ENCODE measurements around the gene RPL19. TPM values are rescaled to one million over a fixed set of nuclear protein-coding genes. Genes with fewer than 3 reads are reported as not detected.

Gene RPL19
- total and polyA plus RNA-seq, 2 experiments from 2014 or later = 806 to 1,924 TPM

DNA sequence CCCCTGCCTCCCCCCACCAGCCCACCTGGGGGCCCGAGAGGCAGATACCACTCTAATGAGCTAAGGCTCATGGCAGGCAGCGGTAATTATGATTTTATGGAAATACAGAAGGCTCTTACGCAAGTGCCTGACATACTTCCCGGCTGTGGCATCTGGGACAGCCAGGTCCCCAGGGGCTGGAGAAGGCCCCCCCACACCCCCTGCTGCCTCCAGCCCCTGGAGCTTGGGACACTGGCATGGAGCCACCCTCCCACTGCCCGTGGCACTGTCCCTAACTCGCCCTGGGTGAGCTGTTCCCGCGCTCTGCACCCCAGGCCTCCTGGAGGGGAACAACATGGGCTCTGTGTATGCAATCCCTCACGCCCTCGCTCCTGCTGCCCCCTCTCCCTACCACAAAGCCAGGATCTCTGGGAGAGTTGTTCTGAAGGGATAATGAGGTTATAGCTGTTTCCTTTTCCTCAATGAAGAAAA is 31.0 kb downstream of the RPL19 start:
- Histone ChIP-seq H3K36me3 (replicated peaks; ENCODE audit: insufficient read depth, low read depth) (no peaks in the 10 kb centered on the region), H3K4me2 (no peak overlapping the region), H4K20me1 (ENCODE audit: insufficient read depth, poor library complexity, severe bottlenecking) (no peaks in the 10 kb centered on the region), H3K4me1 (ENCODE audit: insufficient read depth) (no peaks in the 10 kb centered on the region), H3K9me2 (replicated peaks; ENCODE audit: insufficient read depth) (no peaks in the 10 kb centered on the region), H2AFZ (no peak overlapping the region), H3K27me3 (peaks cover 19% of the 10 kb centered on the region), H3K79me2 (no peaks in the 10 kb centered on the region), H3K27ac (no peak overlapping the region), H3K9me3 (ENCODE audit: low read depth) (no peaks in the 10 kb centered on the region), H3K4me3 (no peak overlapping the region)
- 59% methylated on average over 9 of the region's 10 CpGs for WGBS (ENCODE audit: low lambda C conversion rate, missing lambda C conversion rate)
- peak; percentile 3 for DNase-seq (ENCODE audit: low spot score)
- TF ChIP-seq, protein P1, sequence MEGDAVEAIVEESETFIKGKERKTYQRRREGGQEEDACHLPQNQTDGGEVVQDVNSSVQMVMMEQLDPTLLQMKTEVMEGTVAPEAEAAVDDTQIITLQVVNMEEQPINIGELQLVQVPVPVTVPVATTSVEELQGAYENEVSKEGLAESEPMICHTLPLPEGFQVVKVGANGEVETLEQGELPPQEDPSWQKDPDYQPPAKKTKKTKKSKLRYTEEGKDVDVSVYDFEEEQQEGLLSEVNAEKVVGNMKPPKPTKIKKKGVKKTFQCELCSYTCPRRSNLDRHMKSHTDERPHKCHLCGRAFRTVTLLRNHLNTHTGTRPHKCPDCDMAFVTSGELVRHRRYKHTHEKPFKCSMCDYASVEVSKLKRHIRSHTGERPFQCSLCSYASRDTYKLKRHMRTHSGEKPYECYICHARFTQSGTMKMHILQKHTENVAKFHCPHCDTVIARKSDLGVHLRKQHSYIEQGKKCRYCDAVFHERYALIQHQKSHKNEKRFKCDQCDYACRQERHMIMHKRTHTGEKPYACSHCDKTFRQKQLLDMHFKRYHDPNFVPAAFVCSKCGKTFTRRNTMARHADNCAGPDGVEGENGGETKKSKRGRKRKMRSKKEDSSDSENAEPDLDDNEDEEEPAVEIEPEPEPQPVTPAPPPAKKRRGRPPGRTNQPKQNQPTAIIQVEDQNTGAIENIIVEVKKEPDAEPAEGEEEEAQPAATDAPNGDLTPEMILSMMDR (IDR thresholded peaks at IDR 0.05; ENCODE audit: poor library complexity) = no peak
- TF ChIP-seq EZH2 (IDR thresholded peaks at IDR 0.05; ENCODE audit: borderline replicate concordance) = no peak
- TF ChIP-seq EZH2phosphoT487 (IDR thresholded peaks at IDR 0.05; ENCODE audit: low read depth, severe bottlenecking, unreplicated experiment) = no peak

DNA sequence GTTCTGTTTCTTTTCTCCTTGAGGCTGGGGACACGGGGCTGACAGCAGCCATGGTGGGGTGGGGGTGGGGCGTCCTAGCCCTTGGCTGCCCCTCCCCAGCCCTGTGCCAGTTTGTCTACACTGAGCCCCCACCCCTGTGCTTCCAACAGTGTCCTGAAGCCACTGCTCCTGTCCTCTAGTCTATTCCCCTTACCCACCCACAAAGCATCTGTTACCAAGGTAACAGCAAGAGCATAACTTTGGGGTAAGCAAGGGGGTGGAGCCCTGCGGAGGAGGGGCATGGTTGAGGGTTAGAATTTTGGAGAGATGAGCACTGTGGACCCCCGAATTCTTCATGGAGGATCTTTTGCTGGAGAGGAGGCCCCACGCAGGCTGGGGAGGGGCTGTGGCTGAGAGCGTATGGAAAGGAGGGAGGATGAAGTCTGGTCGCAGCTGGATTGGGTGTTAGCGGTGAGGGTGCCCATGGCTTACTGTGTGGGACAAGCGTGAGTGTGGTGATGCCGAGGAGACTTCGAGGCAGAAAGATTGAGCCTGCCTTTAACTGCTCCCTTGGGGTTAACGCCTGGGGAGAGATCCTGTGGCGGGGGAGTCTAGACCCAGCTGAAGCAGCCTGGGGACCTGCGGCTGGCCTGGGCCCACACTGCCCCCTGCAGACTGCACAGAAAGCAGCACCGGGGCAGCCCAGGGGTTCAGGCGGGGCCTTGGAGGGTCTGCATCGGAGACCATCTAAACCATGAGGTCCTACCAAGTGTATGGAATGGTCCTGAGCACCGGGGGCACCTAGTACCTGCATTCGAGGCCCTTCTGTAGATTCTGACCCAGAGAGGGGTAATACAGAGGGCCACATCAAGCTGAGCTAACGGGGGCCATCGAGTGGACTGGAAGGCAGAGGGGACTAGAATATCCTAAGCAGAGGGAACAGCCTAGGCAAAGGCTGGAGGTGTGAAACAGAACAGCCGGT is 31.8 kb downstream of the RPL19 start:
- H3K9me3 ChIP-seq (ENCODE audit: low read depth) = no peaks in the 10 kb centered on the region
- H3K4me2 ChIP-seq = peak overlapping the region; percentile 61
- H3K27me3 ChIP-seq = peaks cover 12% of the 10 kb centered on the region
- H3K4me3 ChIP-seq = no peak overlapping the region
- peaks cover 6% of the 10 kb centered on the region for H3K4me1 ChIP-seq (ENCODE audit: insufficient read depth)
- H3K36me3 ChIP-seq (replicated peaks; ENCODE audit: insufficient read depth, low read depth) = no peaks in the 10 kb centered on the region
- TF ChIP-seq, protein P1 (IDR thresholded peaks at IDR 0.05; ENCODE audit: poor library complexity) = peak; percentile 60
- no peak for TF ChIP-seq EZH2 (IDR thresholded peaks at IDR 0.05; ENCODE audit: borderline replicate concordance)
- 20% methylated on average over 20 of the region's 22 CpGs for WGBS (ENCODE audit: low lambda C conversion rate, missing lambda C conversion rate)
- DNase-seq (ENCODE audit: low spot score) = peak; percentile 63
- H4K20me1 ChIP-seq (ENCODE audit: insufficient read depth, poor library complexity, severe bottlenecking) = no peaks in the 10 kb centered on the region
- no peaks in the 10 kb centered on the region for H3K79me2 ChIP-seq
- no peak overlapping the region for H3K27ac ChIP-seq
- H2AFZ ChIP-seq = no peak overlapping the region
- no peaks in the 10 kb centered on the region for H3K9me2 ChIP-seq (replicated peaks; ENCODE audit: insufficient read depth)

DNA sequence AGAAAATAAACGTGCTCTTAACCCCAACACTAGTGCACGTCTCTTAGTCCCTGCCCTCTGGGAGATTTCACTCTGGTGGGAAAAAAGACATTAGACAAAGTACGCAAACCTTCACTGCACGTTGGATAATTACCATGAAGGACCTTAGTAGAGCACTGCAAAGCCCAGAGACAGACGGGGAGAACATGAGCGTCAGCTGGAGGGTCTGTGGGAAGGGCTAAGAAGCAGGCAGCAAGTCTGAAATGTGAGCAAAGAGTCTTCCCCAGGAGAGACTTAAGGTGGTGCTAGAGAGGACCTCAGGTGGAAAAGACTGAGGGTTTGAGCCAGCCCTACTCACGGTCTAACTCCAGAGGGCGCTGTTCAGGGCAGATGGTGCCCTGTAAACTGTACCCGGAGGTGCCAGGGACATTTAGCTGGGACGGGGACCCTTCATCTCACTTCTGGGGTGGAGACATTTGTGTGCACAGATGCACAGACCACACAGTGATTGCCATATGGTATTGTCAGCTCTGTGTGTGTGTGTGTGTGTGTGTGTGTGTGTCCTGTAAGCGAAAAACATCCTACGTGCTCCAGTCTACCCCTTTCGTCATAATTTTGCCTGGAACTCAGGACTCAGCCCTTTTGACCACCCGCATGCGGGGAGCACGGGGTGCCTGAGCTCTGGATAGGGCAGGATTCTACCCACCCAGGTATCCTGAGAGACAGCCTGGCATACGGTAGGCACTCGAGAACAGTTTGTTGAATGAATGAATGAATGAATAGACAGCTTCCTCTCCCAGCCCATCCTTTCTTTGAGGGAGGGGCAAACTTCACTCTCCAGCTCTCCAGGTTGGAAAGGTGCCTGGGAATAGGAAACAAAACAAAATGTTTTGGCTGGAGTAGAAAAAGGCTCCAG is 35.7 kb downstream of the RPL19 start:
- H3K27me3 ChIP-seq = peaks cover 7% of the 10 kb centered on the region
- H3K4me3 ChIP-seq = no peak overlapping the region

More for the DNA sequence above, 35.7 kb downstream of the RPL19 start:
- TF ChIP-seq, protein P1 (IDR thresholded peaks at IDR 0.05; ENCODE audit: poor library complexity) = peak; percentile 69
- no peak for TF ChIP-seq EZH2 (IDR thresholded peaks at IDR 0.05; ENCODE audit: borderline replicate concordance)
- TF ChIP-seq EZH2phosphoT487 (IDR thresholded peaks at IDR 0.05; ENCODE audit: low read depth, severe bottlenecking, unreplicated experiment) = no peak
- H3K27ac ChIP-seq = no peak overlapping the region
- H2AFZ ChIP-seq = no peak overlapping the region
- no peaks in the 10 kb centered on the region for H3K9me2 ChIP-seq (replicated peaks; ENCODE audit: insufficient read depth)
- peaks cover 13% of the 10 kb centered on the region for H3K4me1 ChIP-seq (ENCODE audit: insufficient read depth)
- DNase-seq (ENCODE audit: low spot score) = peak; percentile 61
- H3K4me2 ChIP-seq = no peak overlapping the region
- WGBS (ENCODE audit: low lambda C conversion rate, missing lambda C conversion rate) = 44% methylated on average over 18 of the region's 18 CpGs
- no peaks in the 10 kb centered on the region for H4K20me1 ChIP-seq (ENCODE audit: insufficient read depth, poor library complexity, severe bottlenecking)
- H3K9me3 ChIP-seq (ENCODE audit: low read depth) = no peaks in the 10 kb centered on the region
- no peaks in the 10 kb centered on the region for H3K79me2 ChIP-seq
- no peaks in the 10 kb centered on the region for H3K36me3 ChIP-seq (replicated peaks; ENCODE audit: insufficient read depth, low read depth)
